A204.1 (cell line): Measurements from ENCODE around the gene USP49.
"Not testable (repeated sequence)": the region's sequence is repeated elsewhere in the genome, so short reads cannot be mapped to it uniquely, and the experiment has no call there.

Experiments
- FAIRE-seq: peaks from 2 replicates; lab custom pipeline; 2012; peaks lifted over from hg19 to GRCh38; lab: Jason Lieb, UNC

The USP49 gene

GRCh38 chr6:41779788-41780550 is 115.2 kb downstream of the USP49 start, which contains the start of gene FRS3:
Gene FRS3 (minus strand): TSS chr6:41779900. CDS start chr6:41776987, 2,913 bp downstream.
- FAIRE-seq = no peak

DNA sequence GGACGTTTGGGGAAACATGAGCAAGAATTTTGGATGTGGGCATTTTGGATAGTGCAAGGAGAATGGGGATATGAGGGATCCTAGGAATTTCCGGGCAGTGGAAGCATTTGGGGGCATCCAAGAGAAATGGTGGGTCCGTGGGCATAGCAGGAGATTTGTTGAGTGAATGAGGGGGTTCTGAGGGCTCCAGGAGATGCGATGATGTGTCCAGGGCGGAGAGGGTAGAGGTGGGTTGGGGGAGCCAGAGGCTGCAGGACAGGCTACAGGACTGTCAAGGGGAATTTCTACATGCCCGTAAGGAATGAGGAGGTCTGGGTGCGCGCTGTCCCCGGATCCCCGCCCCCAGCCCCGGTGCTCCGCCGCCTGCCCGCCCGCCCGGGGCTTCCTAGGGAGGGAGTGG is 115.8 kb downstream of the USP49 start:
- FAIRE-seq = no peak

DNA sequence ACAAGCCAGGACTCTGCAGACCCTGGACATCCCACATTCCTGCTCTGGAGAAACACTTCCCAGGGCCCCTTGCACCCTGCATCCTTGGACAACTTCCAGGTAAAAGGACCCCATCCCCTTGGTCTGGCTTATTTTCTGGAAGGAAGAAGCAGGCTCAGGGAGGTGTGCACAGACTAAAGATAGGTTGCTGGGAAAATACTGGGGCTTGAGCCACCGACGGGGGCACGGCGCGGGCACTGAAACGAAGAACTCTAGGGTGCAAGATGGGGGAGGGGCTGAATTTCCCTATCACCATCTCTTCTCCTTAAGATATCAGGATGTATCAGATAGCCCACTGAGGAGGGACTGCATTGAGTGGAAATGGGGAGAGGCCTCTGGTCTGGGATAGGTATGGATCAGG is 116.3 kb downstream of the USP49 start:
- FAIRE-seq = no peak

GRCh38 chr6:41777551-41778285 is 117.5 kb downstream of the USP49 start:
- FAIRE-seq = no peak

GRCh38 chr6:41775293-41775882 is 119.8 kb downstream of the USP49 start:
- no peak for FAIRE-seq

DNA sequence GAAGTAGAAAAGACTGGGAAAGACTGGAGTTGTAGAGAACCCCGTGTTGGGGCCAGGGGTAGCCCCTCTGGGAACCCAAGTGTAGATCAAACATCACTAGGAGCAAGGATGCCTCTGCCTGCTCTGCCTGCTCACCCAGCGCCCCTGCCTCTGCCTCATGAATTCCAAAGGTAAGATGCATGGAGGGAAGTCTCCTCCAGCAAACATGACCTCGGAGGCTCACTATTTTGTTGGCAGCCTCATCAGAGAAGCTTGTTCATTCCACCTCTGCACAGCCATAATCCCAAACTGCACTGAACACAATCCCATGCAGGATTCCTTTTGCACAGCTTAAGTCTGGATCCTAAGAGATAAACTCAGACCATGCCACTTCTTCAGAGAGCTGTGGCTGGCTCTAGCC is 120.3 kb downstream of the USP49 start:
- FAIRE-seq = no peak

- FAIRE-seq = no peak
Measured at GRCh38 chr6:41771058-41771983, 123.9 kb downstream of the USP49 start.

- FAIRE-seq = no peak
Measured at GRCh38 chr6:41770381-41771057, 124.7 kb downstream of the USP49 start.

DNA sequence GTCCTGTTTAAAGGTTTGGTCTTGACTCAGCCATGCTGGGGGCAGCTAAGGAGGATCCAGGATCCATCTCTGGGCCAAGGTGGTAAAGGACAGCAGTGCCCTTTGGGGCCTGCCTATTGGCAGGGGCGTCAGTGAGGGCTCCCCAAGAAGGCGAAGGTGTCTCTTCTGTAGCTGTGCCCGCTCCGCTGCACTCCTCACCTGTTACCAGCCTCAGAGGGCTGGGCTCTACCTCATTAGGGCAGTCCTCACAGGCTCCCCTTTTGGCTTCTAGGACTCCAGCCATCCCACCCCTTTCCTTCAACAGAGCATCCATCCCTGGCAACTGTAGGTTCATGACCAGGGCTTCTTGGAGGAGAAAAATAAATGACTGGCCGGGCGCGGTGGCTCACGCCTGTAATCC is 125.8 kb downstream of the USP49 start:
- no peak for FAIRE-seq

- no peak for FAIRE-seq
Measured at GRCh38 chr6:41768545-41769308, 126.4 kb downstream of the USP49 start.

DNA sequence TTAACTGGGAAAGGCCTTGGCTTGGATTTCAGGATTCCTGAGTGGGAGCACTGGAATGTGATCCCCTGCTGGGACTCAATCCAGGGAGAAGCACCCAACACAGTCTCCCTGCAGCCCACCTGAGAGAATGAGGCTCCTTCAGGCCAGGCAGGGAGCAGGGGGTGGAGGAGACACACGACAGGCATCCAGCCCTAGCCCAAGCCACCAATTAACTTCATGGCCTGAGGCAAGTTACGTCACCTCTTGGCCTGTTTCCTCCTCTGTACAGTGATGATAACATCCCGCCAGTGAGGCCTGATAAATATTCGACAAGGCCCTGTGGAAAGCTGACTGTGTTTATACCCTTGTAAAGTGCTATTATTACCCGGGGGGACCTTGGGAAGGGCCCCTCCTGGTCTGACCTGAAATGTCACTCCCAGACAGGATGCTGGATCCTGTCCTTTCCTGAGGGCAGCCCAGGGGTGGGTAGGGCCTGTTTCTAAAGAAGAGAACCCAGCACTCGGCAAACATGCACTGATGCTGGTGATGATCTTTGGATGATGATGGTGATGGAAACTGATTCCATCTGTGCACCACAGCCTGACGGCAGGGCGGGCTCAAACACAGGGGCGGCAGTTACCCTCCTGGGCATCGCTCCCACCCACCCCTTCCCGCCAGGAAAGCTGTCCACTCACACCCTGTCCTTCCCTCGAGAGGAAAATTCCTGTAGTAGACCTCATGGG is 127.9 kb downstream of the USP49 start:
- no peak for FAIRE-seq

DNA sequence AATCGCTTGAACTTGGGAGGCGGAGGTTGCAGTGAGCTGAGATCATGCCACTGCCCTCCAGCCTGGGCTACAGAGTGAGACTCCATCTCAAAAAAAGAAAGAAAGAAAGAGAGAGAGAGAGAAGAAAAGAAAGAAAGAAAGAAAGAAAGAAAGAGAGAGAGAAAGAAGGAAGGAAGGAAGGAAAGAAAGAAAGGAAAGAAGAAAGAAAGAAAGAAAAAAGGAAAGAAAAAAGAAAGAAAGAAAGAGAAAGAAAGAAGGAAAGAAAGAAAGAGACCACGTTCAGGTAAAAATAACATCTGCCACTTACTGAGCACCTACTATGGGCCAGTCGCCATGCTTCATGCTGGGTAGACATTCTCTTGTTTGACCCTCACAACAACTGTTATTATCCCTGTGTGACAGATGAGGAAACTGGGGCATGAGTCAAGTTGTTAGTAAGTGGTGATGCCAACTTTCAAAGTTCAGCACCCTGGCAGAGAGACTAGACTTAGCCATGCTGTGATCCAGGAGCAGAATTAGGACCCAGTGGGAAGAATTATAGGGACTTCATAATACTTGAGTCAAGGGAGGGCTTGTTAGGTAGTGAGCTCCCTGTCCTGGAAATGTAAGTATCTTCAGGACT is 129.0 kb downstream of the USP49 start:
- not testable (repeated sequence) for FAIRE-seq

GRCh38 chr6:41763470-41763869 is 131.7 kb downstream of the USP49 start:
- FAIRE-seq = no peak

GRCh38 chr6:41759905-41760579 is 135.1 kb downstream of the USP49 start:
- FAIRE-seq = no peak

GRCh38 chr6:41759106-41759904 is 135.9 kb downstream of the USP49 start:
- no peak for FAIRE-seq

- FAIRE-seq = no peak
Measured at GRCh38 chr6:41758641-41759035, 136.5 kb downstream of the USP49 start.

DNA sequence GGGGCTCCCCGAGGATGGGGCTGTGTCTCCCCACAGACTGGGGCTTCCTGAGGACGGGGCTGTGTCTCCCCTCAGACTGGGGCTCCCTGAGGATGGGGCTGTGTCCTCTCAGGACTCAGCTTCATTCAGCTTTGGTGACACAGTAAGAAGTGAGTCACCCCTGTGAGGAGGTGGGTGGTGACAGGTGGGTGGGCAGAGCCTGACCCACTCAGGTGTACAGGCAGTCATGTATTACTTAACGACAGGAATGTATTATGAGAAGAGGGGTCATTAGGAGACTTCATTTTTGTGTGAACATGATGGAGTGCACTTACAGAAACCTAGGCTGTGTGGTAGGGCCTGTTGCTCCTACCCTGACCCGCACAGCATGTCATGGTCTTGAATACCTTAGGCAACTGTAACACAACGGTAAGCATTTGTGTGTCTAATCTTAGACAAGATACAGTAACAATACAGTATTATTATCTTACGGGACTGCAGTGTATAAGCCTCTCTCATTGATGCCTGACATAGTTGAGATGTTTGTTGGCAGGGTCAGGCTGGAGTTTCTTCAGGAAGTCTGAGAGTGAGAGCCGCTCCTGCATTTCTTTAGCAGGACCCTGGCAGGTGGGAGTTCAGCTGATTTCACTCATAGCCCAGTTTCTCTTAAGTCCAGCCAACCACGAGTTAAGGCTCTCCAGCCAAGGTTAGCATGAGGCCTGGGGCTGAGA is 137.1 kb downstream of the USP49 start:
- no peak for FAIRE-seq

DNA sequence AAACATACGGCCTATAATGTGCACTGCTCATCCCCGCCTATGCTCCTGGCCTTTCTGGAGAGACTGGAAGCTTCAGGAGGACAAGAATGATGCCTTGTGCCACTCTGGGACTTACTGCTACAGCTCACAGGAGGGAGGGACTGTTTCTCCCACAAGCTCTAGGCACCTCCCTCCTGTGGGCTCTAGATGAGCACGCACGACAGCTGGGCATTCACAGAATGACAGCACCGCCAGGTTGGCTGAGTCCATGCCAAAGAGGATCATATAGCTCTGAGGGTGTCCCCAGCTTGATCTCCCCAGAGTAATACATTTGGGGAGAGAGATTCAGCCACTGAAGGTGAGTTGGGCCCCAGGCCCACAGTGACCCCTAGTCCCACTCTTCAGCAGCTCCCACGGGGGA is 137.9 kb downstream of the USP49 start:
- FAIRE-seq = no peak
